OCI-LY1 (cell line): Measurements from ENCODE around the gene FARS2.

Experiments used
- H2AFZ ChIP-seq: fragments of 200-600 bp; sonication (generic), shearing (Covaris generic); 2 replicates; pipeline ENCODE4 v1.6.0; 2014; ENCODE audit warnings: antibody characterized with exemption, mild to moderate bottlenecking, low read length
- H3F3A ChIP-seq: fragments of 200-600 bp; sonication (generic), shearing (Covaris generic); 2 replicates; pipeline ENCODE4 v1.6.0; 2014; ENCODE audit warnings: mild to moderate bottlenecking, antibody characterized with exemption, low read length, moderate library complexity; ENCODE audit not compliant: insufficient read depth
- H3K27ac ChIP-seq: fragments of 200-600 bp; sonication (generic); 2 replicates; pipeline ENCODE4 v1.5.1; 2014; ENCODE audit warnings: low read length, mixed run types, mild to moderate bottlenecking, low read depth; ENCODE audit not compliant: poor library complexity, severe bottlenecking
- H3K27me3 ChIP-seq: fragments of 200-600 bp; sonication (generic); 2 replicates; pipeline ENCODE4 v1.6.0; 2014; ENCODE audit warnings: antibody characterized with exemption, mild to moderate bottlenecking, low read length, moderate library complexity; ENCODE audit not compliant: insufficient read depth
- H3K36me3 ChIP-seq: fragments of 200-600 bp; sonication (generic); 2 replicates; pipeline ENCODE4 v1.6.1; 2014; ENCODE audit warnings: mild to moderate bottlenecking, antibody characterized with exemption, low read length, moderate library complexity, mixed read lengths; ENCODE audit not compliant: insufficient read depth
- H3K4me1 ChIP-seq: fragments of 200-600 bp; sonication (generic); 2 replicates; pipeline ENCODE4 v1.5.1; 2014; ENCODE audit warnings: mild to moderate bottlenecking, low read length, moderate library complexity; ENCODE audit not compliant: insufficient read depth, severe bottlenecking
- H3K4me2 ChIP-seq: fragments of 200-600 bp; sonication (generic), shearing (Covaris generic); 2 replicates; pipeline ENCODE4 v1.6.1; 2014; ENCODE audit warnings: low read length
- H3K4me3 ChIP-seq: fragments of 200-600 bp; sonication (generic); 2 replicates; pipeline ENCODE4 v1.5.1; 2014; ENCODE audit warnings: low read length, low read depth, mild to moderate bottlenecking, mixed read lengths; ENCODE audit not compliant: poor library complexity, severe bottlenecking
- H3K79me2 ChIP-seq: fragments of 200-600 bp; shearing (Covaris generic); 2 replicates; pipeline ENCODE4 v1.6.1; 2016; ENCODE audit warnings: mixed run types, low read length, mixed read lengths; ENCODE audit not compliant: insufficient read depth
- H3K9ac ChIP-seq: fragments of 200-600 bp; sonication (generic), shearing (Covaris generic); 2 replicates; pipeline ENCODE4 v1.6.1; 2014; ENCODE audit warnings: mild to moderate bottlenecking, low read length, mixed read lengths
- H3K9me2 ChIP-seq: fragments of 200-600 bp; sonication (generic), shearing (Covaris generic); 2 replicates; pipeline ENCODE4 v1.6.1; 2014; ENCODE audit warnings: low read depth, mild to moderate bottlenecking, low read length, mixed read lengths
- H3K9me3 ChIP-seq: fragments of 200-600 bp; shearing (Covaris generic); 2 replicates; pipeline ENCODE4 v1.6.1; 2014; ENCODE audit warnings: low read length, mixed read lengths
- H4K20me1 ChIP-seq: fragments of 200-600 bp; sonication (generic), shearing (Covaris generic); 2 replicates; pipeline ENCODE4 v1.6.0; 2016; ENCODE audit warnings: mild to moderate bottlenecking, low read length; ENCODE audit not compliant: insufficient read depth
- EZH2 ChIP-seq: fragments of 200-600 bp; sonication (generic), shearing (Covaris generic); IDR thresholded peaks from 2 replicates; pipeline ENCODE4 v1.8.0; 2017; ENCODE audit warnings: borderline replicate concordance, mixed run types, mild to moderate bottlenecking, antibody characterized with exemption, low read length, moderate library complexity, mixed read lengths
- TF ChIP-seq, protein P1 (sequence below): fragments of 200-600 bp; sonication (generic), shearing (Covaris generic); IDR thresholded peaks from 2 replicates; pipeline ENCODE4 v1.5.1; 2017; ENCODE audit warnings: mild to moderate bottlenecking, antibody characterized with exemption, low read length, moderate library complexity, mixed read lengths

FARS2 gene

DNA sequence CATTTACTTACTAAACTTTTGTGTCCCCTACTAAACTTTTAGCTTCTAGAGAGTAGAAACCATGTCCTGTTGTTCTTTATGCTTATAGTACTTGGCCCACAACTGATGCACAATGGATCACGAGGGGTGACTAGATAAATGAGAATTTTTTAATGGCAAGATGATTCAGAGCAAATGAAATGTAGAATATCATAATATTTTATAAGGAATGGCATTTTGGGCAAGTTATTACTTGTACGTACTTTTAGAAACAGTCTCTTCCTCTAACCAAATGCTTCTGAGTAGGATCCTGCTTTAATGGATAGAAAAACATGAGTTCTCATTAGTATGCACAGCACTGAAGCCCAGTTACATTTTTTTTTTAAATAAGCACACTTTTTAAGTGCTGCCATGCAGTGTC lies 409.1 kb downstream of the FARS2 start:
- Histone ChIP-seq H3K9me2 (no peaks in the 10 kb centered on the region), H3K27me3 (no peaks in the 10 kb centered on the region), H3K9ac (no peak overlapping the region), H3K4me1 (peaks cover 88% of the 10 kb centered on the region), H3K4me2 (peak overlapping the region; percentile 63; the same call in 1 of the 2 replicates), H3K36me3 (peaks cover 5% of the 10 kb centered on the region; the same call in 1 of the 2 replicates), H3K9me3 (no peaks in the 10 kb centered on the region), H3F3A (0 out of 2 replicates have a peak, but pooled peaks cover 2% of the 10 kb centered on the region), H2AFZ (no peak overlapping the region), H3K27ac (peak overlapping the region; percentile 92), H4K20me1 (no peaks in the 10 kb centered on the region), H3K4me3 (no peak overlapping the region), H3K79me2 (no peaks in the 10 kb centered on the region)
- TF ChIP-seq, protein P1, sequence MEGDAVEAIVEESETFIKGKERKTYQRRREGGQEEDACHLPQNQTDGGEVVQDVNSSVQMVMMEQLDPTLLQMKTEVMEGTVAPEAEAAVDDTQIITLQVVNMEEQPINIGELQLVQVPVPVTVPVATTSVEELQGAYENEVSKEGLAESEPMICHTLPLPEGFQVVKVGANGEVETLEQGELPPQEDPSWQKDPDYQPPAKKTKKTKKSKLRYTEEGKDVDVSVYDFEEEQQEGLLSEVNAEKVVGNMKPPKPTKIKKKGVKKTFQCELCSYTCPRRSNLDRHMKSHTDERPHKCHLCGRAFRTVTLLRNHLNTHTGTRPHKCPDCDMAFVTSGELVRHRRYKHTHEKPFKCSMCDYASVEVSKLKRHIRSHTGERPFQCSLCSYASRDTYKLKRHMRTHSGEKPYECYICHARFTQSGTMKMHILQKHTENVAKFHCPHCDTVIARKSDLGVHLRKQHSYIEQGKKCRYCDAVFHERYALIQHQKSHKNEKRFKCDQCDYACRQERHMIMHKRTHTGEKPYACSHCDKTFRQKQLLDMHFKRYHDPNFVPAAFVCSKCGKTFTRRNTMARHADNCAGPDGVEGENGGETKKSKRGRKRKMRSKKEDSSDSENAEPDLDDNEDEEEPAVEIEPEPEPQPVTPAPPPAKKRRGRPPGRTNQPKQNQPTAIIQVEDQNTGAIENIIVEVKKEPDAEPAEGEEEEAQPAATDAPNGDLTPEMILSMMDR: no peak
- TF ChIP-seq EZH2: no peak

DNA sequence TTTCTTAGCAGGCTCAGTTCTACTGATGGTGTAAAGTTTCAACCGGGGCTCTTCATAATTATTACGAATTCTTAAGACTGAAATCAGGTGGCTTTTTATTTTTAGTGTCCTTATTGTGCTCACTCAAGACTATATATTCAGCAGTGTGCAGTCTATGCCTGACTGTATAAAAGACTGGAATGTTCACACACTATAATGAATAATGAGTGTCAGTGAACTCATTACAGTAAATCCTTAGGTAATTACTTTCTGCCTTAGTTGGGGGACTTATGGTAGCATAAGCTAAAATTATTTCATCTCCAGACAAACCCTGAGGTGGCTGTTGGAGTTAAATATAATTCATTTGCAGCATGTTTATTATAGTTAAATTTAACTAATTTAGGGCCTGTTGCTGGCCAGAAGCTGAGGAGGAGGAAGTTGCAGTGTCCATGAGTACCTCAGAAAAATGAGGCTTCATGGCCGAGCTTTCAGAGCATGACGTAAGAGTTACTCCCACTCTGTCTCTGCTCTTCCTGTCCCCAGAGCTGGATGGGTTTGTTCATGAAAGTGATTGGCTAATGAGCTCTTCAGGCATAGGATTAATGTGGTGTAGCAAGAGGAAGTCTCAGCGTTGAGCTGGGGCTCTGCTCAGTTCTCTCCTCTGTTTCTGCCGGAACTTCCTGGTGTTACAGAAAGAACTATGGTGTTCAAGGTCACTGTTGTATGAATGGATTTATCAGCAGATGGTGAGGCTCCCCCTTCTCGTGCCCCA lies 409.7 kb downstream of the FARS2 start:
- Histone ChIP-seq H4K20me1 (no peaks in the 10 kb centered on the region), H3K27ac (peak overlapping the region; percentile 92), H3K9me2 (no peaks in the 10 kb centered on the region), H3K4me1 (peaks cover 85% of the 10 kb centered on the region), H3K27me3 (no peaks in the 10 kb centered on the region), H3K4me2 (peak overlapping the region; percentile 63), H2AFZ (no peak overlapping the region), H3K9me3 (no peaks in the 10 kb centered on the region), H3K4me3 (peak overlapping the region; percentile 39), H3K36me3 (peaks cover 5% of the 10 kb centered on the region; the same call in 1 of the 2 replicates), H3K79me2 (no peaks in the 10 kb centered on the region), H3F3A (0 out of 2 replicates have a peak, but pooled peaks cover 2% of the 10 kb centered on the region), H3K9ac (peak overlapping the region; percentile 52)
- TF ChIP-seq, protein P1: no peak
- TF ChIP-seq EZH2: no peak

DNA sequence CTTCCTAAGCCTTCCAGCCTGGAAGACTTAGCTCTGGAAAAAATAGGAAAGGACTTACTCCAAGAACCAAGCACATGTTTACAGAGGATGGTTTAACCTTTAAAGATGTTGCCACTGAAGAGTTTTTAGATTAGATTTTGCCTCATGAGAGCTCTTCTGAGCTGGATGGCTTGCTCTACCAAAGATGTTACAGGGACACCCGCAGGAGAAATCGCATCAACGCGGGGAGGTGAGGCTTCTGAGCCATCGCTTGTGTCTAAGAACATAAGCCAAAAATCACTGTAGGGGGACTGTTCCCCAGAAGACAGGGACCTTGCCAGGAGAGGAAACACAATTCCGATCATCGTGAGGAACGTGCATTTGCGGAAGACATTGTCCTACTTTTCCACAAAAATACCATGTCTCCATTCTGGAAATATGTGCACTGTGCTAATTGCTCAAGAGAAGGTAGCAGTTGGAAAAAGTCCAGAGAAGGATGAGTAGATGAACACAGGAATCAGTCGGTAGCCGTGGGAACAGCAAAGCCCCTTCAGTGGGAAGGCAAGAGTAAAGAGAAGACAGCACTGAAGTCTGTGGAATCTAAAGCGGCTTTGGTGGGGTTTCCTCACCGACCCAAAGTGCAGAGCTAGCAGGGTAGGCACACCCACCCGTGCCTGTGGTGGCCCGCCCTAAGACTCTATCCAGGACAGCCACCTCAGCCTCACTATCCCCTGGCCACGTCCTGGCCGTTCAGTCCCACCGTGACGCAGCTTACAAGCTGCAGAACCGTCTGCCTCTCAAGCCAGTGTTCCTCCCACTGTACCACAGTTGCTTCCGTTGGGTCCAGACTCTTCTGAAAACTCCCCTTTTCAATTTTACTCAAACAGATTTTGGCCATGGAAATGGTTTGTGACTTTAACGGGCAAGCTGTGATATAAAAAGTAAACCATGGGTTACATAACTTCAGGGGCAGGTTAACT lies 410.6 kb downstream of the FARS2 start:
- H3K9me3 ChIP-seq: no peaks in the 10 kb centered on the region
- no peak overlapping the region for H2AFZ ChIP-seq
- peak overlapping the region; percentile 39 for H3K4me3 ChIP-seq
- H3K4me2 ChIP-seq: peak overlapping the region; percentile 63
- TF ChIP-seq, protein P1: peak; percentile 69
- no peak for TF ChIP-seq EZH2
- H3K36me3 ChIP-seq: no peaks in the 10 kb centered on the region
- 0 out of 2 replicates have a peak, but pooled peaks cover 2% of the 10 kb centered on the region for H3F3A ChIP-seq
- H3K9ac ChIP-seq: peak overlapping the region; percentile 52
- H3K27ac ChIP-seq: peak overlapping the region; percentile 92
- no peaks in the 10 kb centered on the region for H4K20me1 ChIP-seq
- H3K79me2 ChIP-seq: no peaks in the 10 kb centered on the region
- H3K9me2 ChIP-seq: no peaks in the 10 kb centered on the region
- peaks cover 82% of the 10 kb centered on the region for H3K4me1 ChIP-seq
- H3K27me3 ChIP-seq: no peaks in the 10 kb centered on the region
